Fibroblast of the aortic adventitia (primary cell): ENCODE results near the gene FSCN2. TPM values are rescaled to one million over a fixed set of nuclear protein-coding genes. Genes with fewer than 3 reads are reported as not detected.

Experiments
- DNase-seq: peaks from one replicate; pipeline ENCODE4 v3.0.0-alpha.2; 2010; ENCODE audit warnings: low read depth
- H3K4me3 ChIP-seq: 2 replicates; pipeline ENCODE4 v1.5.1; 2011; ENCODE audit warnings: low read depth, mild to moderate bottlenecking, control low read depth, low read length, moderate library complexity
- CTCF ChIP-seq: IDR thresholded peaks from 2 replicates; pipeline ENCODE4 v1.5.1; 2011; ENCODE audit warnings: mild to moderate bottlenecking, low read length, control low read depth, inconsistent platforms; ENCODE audit not compliant: insufficient read depth
- small RNA-seq: library from RNA; depleted of rRNA; stranded (forward); fragments of <200 nt; gene quantifications from one replicate; pipeline ENCODE3, GENCODE V24; 2012
- total RNA-seq: library from RNA; depleted of rRNA; stranded (reverse); fragments of >200 nt; gene quantifications from 2 replicates; pipeline ENCODE4 v1.2.3, GENCODE V29; 2012; ENCODE audit warnings: low replicate concordance

The FSCN2 gene
- total RNA-seq, 1 donor: 1.3 TPM

GRCh38 chr17:81586096-81586495 is 57.9 kb downstream of the FSCN2 start:
- H3K4me3 ChIP-seq: no peak overlapping the region
- TF ChIP-seq CTCF: no peak
- no peak for DNase-seq

Small RNA genes within 50 kb of the gene (small RNA-seq; reads per million reads assigned to genes)
- not detected for gene RF00019

Other genes with a start within 250 kb of the FSCN2 start
- 49.5 and 90.5 TPM in 2 replicates for gene SLC38A10, start 233.1 kb upstream of the FSCN2 start, total RNA-seq
- 11.7 and 14.3 TPM in 2 replicates for gene BAHCC1, start 132.9 kb upstream of the FSCN2 start, total RNA-seq
- gene ACTG1, start 15.6 kb upstream of the FSCN2 start, total RNA-seq: 3,211 and 6,650 TPM in 2 replicates
- gene FAAP100, start 24.0 kb downstream of the FSCN2 start, total RNA-seq: 31.7 and 32.4 TPM in 2 replicates
- gene NPLOC4, start 108.7 kb downstream of the FSCN2 start, total RNA-seq: 34.4 and 60.3 TPM in 2 replicates
- 2.7 and 4.5 TPM in 2 replicates for gene TSPAN10, start 108.8 kb downstream of the FSCN2 start, total RNA-seq
- 0.63 TPM in 1 of 2 replicates, not detected in the other for gene PDE6G, start 128.2 kb downstream of the FSCN2 start, total RNA-seq
- gene OXLD1, start 138.2 kb downstream of the FSCN2 start, total RNA-seq: 20.7 and 22.2 TPM in 2 replicates
- gene CCDC137, start 138.4 kb downstream of the FSCN2 start, total RNA-seq: 7.0 and 12.0 TPM in 2 replicates
- gene ARL16, start 155.4 kb downstream of the FSCN2 start, total RNA-seq: 21.3 and 26.4 TPM in 2 replicates
- gene HGS, start 155.6 kb downstream of the FSCN2 start, total RNA-seq: 89.0 and 94.7 TPM in 2 replicates
- gene MRPL12, start 175.0 kb downstream of the FSCN2 start, total RNA-seq: 19.2 and 23.7 TPM in 2 replicates
- 4.1 and 19.3 TPM in 2 replicates for gene SLC25A10, start 183.9 kb downstream of the FSCN2 start, total RNA-seq